HL-60/S4 (cell line): ENCODE data around the gene RPTOR.

Experiments used
- in situ Hi-C: fragments of 300-500 bp; cut with MboI; formaldehyde crosslinking; loops from 2 replicates; pipeline ENCODE4 v1.14.3; 2022; ENCODE audit warnings: low sequenced_read_pairs

RPTOR gene

DNA sequence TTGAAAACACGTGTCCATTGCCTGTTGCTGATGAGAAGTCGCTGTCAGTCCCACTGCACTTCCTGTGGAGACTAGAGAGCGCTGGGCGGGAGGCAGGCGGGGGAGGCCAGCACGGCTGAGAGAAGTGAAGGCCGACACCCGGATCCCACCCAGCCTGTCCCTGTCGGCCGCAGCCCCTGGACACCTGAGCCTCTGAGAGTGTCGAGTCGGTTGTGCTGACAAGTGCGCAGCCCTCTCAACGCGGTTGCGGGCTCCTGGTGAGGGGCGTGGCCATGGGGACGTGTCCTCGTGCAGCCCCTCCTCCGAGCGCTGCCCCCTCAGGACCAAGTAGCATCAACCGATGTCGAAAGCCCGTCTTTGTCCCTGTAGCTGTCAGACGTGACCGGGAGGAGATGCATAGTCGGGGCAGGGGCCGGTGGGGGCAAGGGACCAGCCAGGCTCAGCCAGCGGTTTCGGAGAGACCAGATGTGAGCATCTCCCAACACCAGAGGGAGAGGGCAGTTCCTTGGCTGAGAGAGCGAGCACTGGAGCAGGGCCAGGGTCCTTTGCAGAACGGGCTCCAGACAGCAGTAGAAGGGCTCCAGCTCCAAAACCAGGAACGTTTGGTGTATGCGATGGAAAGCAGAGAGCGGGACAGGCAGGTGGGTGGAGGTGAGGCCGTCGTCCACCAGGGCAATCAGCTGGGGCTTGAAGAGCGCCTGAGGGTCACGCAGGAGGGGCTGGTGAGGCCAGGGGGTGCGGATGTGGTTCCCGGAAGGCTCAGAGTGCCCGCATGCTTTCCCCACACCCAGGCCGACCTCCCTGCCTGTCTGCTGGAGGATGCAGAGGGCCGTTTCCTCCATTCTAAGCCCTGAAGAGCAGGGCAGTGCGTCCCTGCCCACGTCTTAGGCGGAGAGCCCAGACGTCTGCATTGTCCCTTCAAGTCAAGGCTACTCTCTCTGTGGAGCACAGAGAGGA lies 403.7 kb downstream of the RPTOR start:
- in situ Hi-C loops, result no loop called here

- in situ Hi-C loops, result no loop called here
Measured at GRCh38 chr17:80948976-80949450, 404.4 kb downstream of the RPTOR start.

DNA sequence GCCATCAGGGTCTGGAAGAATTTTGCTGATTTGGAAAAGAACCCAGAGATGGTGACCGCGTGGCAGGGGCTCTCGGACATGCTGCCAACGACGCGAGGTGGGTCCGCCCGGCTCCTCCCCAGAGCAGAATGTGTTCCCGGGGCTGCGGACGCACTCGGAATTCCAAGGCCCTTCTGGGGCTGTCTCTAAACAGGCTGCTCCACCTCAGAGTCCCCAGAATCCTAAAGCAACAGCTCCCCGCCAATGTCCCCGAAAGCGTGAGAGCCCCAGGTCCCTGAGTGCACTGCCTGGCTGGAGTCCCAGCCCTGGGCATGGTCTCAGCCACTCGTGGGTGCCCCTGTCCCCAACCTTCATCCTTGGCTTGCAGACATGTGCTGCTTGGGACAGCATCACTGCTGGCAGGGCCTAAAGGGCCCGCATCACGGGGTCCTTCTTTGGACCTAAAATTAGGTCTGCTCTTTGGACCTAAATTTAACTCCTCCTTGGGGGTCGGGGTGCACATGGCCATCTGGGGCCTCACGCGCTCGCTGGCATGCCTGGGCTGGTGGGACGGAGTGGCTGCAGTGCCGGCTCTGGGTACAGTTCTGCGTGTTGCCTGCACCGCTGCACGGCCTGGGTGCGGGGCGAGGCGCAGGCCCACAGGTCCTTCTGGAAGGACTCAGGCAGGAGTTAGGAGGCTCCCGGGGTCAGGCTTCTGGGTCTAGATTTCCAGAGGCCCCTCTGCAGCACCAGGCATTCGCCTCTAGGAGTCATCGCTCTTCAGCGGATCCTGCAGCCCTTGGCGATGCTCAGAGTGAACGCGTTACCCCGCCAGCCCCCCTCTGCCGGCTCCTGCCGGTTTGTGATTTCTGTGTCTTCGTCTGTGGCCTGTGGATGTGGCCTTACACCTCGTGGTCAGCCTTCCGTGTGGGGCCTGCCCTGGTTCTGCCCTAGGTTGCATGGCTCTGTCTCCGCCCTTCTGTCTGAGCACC lies 405.1 kb downstream of the RPTOR start:
- in situ Hi-C loops, result no loop called here

DNA sequence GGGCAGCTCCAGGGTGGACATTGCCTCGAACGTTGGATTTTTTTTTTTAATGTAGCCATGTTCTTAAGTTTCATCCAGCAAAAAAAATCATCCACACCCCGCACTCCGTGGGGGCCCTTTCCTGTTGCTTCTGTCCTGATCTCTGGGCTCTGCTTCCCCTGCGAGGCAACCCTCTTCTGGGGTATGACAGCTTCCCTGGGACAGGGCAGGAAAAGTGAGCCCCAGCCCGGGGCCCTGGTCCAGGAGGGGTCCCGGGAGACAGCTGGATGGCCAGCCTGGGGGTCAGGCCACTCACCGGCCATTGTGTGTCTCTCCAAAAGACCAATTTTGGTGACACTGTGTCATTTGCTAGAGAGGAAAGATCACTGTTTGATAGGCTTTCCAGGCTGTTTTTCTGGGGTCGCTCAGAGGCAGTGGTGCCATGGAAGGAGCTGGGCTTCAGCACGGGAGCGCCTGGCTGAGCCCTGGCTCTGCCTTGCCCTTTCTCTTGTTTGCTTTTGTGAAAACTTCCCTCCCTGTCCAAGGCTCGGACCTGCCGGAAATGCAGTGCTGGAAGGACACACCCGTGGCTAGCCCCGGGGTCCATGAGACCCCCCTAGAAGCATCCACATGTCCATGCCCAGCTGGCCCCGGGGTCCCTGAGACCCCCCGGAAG lies 406.0 kb downstream of the RPTOR start:
- in situ Hi-C loops, result no loop called here

- in situ Hi-C loops, result no loop called here
Measured at GRCh38 chr17:80951121-80952090, 406.8 kb downstream of the RPTOR start.

- in situ Hi-C loops, result no loop called here
Measured at GRCh38 chr17:80952291-80952690, 407.7 kb downstream of the RPTOR start.

DNA sequence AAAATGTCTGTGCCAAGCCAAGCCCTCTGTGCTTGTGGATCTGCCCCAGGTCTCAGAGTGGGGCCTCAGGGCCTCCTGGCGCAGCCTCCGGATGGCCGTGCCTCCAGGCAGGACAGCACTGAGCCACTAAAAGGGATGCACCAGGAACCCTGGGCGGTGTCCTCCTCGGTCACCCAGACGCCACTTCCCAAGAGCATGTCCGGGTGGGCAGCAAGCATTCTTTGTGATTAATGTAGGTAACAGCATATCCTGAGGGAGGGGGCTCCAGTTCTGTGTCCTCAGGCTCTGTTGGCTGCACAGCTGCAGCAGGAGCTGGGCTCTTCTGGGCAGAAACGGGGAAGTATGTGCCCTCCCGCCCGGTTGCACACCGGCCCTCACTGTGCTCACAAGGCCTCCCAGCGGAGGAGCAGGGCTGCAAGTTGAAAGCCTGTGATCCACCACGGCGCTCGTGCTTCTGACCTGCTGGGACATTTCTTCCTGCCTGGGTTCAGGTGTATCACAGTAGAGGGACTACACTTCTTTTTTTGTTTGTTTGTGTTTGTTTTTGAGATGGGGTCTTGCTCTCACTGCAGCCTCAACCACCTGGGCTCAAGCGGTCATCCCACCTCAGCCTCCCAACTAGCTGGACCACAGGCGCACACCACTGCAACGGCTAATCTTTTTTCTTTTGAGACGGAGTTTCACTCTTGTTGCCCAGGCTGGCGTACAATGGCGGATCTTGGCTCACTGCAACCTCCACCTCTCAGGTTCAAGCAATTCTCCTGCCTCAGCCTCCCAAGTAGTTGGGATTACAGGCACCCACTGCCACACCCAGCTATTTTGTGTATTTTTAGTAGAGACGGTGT lies 409.1 kb downstream of the RPTOR start:
- in situ Hi-C loops, result no loop called here

DNA sequence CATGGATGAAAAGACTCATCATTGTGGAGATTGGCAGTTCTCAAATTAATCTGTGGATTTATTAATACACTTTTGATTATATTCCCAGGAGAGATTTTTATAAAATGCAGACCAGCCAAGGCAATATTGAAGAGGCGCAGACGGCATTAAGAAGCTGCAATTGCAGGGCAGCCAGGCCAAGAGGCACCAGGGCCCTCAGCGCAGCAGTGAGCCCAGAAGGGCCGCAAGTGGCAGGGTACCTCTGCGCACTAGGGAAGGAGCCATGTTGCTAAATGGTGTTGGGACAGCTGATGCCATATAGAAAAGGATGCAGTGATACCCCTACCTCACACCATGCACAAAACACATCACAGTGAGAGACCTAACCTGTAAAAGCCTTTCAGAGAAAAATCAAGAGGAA lies 410.4 kb downstream of the RPTOR start:
- in situ Hi-C loops, result no loop called here

DNA sequence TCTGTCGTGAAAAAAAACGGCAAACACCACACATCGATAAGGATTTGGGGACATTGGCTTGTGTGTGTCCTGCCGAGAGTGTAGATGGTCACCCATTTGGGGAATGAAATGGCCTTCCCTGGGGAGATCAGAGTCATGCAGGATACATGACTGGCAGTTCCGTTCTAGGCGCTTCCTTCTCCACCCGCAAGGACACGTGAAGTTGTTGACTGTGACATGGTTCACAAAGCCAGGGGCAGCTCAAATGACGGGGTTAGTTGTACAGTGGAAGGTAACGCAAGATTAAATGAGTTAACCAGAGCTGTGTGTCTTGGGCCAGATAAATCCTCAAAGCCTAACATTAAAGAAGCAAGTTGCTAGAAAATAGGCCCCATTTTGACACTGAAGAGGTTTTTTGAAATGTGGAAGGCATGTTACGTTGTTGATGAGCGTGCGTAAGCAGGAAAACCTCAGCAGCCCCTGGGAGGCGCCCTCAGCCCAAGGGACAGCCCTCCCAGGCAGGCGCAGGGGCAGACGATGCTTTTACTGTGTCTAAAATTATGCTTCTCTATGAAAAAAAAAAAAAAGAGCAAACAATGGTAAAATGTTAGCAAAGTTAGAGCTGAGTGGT lies 411.1 kb downstream of the RPTOR start:
- in situ Hi-C loops, result no loop called here

- in situ Hi-C loops, result no loop called here
Measured at GRCh38 chr17:80956321-80957190, 411.9 kb downstream of the RPTOR start.

DNA sequence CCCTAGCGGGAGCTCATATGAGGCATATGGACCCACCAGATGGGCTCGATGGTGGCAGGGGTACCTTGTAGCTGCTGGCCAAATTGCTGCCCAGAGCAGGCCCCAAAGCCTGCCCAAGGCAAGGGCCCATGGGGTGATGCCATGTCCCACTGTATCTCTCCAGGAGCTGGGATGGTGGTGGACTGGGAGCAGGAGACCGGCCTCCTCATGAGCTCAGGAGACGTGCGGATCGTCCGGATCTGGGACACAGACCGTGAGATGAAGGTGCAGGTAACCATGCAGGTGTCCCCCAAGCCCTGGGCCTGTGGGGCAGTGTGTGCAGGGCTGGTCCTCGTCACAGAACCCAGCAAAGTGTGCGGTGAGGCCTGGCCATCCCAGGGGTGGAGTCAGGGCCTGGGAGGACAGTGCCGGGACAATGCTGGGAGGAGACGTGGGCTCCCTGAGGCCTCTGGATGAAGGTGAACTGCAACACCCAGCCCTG lies 412.9 kb downstream of the RPTOR start:
- in situ Hi-C loops, result no loop called here

DNA sequence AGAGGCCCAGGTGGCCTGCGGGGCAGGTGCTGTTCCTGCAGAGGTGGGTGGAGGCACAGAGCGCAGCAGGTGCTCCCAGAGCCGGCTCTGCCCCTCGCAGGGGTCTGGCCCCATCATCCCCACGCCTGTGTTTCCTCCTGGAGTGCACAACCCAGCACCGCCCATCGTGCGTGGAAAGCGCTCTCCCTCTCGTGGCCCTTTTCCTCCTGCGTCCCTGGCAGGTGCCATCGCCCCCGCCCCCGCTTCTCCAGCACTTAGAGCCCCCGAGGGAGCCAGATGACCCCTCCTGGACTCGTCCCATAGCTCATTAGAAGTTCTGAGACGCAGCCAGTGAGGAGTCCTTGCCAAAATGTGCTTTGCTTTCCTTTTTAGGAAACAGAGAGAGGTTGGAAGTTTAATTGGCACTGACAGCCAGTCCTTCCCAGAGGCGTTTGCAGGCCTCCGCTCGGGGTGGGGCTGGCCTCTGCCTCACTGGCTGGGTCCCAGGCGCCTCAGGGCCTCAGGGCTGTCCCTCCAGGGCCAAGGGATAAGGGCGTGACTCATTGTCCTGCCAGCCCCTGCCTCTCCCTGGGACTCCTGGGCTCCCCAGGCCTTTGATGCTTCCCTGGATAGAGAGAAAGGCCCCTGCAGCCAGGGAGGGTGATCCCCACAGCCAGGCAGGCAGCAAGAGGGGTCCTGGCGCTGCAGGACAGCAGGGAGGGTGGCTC lies 414.8 kb downstream of the RPTOR start:
- in situ Hi-C loops, result no loop called here

- in situ Hi-C loops, result no loop called here
Measured at GRCh38 chr17:80960037-80960796, 415.6 kb downstream of the RPTOR start.

GRCh38 chr17:80960797-80961452 lies 416.3 kb downstream of the RPTOR start:
- in situ Hi-C loops, result no loop called here

DNA sequence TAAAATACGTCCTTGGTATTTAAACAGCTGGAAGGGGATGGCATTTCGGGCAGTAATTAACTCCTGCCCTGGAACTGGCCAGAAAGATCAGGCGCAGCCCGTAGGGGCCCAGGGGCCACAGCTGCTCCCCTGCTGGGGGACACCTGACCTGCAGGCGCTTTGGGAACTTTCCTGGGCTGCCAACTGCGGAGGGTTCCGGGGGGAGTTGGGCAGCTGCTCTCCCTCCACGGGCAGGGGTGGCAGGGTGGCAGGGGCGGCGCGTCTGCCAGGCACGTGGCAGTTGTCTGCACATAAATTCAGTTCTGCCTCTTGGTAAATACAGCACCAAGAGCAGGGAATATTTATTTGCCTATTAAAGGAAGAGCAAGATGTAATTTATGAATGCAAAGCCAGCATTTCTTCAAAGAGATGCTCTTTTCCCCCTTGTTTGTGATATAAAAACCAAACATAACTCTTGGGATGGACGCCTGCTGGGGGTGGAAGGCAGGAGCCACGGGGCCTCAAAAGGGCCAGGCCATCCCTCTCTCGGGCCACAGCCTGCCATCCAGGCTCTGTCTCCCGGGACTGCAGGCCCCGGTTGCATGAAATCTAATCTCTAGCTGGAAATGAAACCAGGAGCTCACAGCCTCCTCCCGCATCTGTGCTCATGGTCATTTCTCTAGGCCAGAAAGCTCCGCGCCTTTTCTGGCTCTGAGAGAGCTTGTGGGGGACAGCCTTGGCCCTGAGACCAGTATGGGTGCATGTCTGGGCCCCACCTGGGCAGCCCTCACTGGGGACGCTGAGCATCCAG lies 417.1 kb downstream of the RPTOR start:
- in situ Hi-C loops, result no loop called here
